GM21526 (cell line): ENCODE results near the gene MGAT4A.
"Not testable (repeated sequence)": the region's sequence is repeated elsewhere in the genome, so short reads cannot be mapped to it uniquely, and the experiment has no call there.

Source experiments
- ATAC-seq: cut with Tn5 transposase; IDR thresholded peaks from one replicate; pipeline ENCODE4 v1.9.1; 2021; ENCODE audit warnings: moderate library complexity; ENCODE audit not compliant: unreplicated experiment, low FRiP score

The MGAT4A gene

DNA sequence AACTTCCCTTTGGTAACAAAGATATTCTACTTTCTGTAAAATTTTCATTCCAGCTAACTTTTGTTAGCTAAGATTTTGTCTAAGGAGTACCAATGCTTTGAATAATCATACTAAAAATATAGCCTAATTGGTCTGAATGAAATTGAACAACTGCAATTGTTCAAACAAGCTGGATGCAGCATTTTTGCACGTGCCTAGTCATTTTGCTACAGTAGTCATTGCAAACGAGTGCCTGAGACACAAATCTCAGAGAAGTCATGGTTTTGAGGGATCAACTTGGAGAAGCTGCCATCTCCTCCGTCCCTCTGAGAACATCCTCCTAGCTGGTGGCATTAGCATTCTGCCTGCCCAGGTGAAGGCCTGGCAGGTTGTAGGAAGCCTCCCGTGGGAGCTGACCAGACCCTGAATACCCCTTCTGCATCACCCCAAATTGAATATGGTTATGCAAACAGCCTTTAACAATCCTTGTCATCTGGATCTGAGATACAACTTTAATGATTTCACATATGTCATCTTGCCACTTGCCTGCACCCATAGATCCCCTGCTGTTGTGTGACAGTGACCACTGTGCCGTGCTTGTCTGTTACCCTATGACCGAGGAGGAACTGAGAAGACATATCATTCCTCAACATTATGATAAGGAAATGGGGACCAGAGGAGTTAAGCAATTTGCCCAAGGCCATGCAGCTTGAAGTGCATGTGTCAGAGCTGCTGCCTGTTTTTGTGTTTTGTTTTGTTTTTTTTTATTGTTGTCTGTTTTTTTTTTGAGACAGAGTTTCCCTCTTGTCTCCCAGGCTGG lies 29.1 kb upstream of the MGAT4A start:
- no peak for ATAC-seq

DNA sequence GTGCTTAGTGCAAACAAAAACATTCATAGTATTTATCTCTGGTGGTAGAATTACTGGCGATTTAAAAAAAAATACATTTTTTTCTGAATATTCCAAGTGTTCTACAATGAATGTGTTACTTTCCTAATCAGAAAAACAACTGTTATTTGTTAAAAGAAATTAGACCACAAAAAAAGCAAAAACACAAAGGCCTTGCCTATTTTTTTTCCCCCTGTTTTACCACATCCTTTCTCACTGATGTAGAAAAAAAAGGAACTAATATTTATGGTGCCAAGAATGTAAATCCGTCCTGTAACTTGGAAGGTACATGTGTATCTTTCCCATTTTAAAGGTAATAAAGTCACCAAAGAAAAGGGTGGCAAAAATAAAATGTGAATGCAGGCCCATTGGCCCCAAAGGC lies 28.4 kb upstream of the MGAT4A start:
- no peak for ATAC-seq

DNA sequence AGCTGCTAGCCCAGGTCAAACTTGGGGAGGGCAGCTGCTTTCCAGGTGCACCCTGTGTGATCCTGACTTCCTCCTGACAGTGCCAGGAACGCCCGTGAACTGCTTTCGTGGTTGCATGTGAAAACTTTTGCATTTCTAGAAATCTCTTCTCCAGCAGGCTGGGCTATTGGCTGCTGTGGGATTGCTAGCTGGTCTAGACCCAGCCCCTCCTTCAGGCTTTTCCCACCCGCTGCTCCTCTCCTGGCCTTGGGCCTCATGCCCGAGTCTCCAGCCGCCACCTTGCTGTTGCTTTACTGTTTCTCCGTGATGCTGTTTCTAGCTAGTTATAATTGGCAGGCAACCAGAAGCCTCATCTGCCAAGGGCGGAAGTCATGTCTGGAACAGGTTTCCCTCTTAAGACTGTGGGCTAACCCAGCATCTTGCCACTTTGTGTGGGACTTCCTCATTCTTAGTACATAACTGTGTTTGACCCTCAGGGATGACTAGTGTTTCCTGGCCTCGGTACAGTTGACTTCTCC lies 27.0 kb upstream of the MGAT4A start:
- no peak for ATAC-seq

DNA sequence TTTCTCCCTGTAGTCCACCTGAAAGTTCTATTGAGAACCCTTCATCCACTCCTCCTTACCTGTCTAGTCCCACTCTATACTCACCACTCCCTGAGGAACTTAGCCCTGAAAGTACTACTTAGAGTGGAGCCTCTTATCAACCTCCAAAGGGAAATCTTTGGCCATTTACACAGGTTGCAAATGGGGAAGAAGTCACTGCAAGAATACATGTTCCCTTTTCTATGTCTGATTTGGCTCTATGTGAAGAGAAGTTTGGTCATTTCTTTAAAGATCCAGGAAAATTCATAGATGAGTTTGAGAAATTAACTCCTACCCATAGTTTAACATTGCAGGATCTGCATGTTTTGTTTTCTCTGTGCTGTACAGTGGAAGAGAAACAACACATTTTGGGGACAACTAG lies 22.9 kb upstream of the MGAT4A start:
- ATAC-seq: no peak

DNA sequence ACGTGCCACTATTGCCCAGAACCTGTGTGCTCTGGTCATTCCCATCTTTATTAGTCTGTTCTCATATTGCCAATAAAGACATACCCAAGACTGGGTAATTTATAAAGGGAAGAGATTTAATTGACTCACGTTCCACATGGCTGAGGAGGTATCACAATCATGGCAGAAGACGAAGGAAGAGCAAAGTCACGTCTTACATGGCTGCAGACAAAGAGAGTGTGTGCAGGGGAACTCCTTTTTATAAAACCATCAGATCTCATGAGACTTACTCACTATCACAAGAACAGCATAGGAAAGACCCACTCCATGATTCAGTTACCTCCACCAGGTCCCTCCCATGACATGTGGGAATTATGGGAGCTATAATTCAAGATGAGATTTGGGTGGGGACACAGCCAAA lies 21.8 kb upstream of the MGAT4A start:
- not testable (repeated sequence) for ATAC-seq

DNA sequence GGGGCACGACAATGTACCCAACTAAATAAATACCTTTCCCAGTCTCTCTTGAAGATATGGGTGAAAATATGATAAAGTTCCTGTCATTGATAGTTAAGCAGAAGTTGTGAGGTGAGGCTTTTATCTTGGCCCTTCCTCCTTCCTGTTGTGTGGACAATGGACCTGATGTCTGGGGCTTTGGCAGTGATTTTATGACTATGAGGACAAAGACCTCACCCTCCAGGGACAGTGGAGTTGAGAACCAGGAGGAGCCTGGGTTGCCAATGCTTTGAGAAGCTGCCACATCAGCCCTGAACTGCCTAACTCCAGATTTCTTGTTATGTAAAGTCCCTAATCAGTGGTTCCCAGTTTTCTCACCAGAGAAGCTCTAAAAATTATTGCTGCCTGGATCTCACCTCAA lies 20.8 kb upstream of the MGAT4A start:
- no peak for ATAC-seq

DNA sequence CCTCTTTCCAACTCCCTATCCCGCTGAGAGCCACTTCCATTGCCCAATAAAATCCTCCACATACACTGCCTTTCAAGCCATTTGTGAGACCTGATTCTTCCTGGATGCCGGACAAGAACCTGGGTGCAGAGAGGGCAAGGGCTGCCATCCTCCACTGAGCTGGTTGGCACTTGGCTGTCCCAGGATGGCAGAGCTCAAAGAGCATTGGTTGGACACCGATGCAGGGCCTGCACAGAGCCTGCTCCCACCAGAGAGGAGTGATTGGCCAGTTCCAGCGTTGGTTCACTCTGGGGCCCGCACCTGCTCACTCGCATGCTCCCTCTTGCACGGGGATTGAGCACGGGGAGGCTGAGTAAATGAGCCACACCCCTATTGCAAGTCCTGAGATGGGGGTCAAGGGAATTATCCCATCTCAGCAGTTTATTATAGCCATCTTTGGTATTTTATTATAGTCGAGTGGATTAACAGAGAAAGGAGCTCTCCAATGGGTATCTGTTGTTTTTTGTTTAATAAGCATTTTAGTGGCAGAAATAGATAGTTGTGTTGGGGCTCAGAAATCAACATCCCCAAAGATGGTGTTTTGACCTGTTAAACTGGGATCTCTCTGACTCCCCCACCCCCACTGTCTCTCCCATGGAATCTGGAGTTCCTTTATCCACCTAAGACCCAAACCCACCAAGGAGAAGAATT lies 19.8 kb upstream of the MGAT4A start:
- no peak for ATAC-seq

DNA sequence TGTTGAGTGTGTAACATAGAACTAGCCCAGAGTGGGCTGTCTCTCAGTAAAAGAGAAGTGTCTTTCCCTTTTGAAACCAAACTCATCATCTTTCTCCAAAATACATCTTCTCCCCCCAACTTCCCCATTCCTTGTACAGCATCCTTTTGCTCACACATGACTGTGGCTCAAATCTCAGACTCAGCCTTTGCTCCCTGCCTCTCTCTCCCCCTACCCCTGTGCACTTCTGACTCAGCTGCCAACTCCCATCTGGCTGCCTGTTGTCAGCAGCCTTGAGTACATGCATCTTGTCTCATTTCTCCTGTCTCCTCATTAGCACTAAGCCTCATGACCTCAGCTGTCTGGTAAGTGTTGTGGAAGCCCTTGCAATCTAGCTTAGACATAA lies 18.1 kb upstream of the MGAT4A start:
- ATAC-seq: no peak

DNA sequence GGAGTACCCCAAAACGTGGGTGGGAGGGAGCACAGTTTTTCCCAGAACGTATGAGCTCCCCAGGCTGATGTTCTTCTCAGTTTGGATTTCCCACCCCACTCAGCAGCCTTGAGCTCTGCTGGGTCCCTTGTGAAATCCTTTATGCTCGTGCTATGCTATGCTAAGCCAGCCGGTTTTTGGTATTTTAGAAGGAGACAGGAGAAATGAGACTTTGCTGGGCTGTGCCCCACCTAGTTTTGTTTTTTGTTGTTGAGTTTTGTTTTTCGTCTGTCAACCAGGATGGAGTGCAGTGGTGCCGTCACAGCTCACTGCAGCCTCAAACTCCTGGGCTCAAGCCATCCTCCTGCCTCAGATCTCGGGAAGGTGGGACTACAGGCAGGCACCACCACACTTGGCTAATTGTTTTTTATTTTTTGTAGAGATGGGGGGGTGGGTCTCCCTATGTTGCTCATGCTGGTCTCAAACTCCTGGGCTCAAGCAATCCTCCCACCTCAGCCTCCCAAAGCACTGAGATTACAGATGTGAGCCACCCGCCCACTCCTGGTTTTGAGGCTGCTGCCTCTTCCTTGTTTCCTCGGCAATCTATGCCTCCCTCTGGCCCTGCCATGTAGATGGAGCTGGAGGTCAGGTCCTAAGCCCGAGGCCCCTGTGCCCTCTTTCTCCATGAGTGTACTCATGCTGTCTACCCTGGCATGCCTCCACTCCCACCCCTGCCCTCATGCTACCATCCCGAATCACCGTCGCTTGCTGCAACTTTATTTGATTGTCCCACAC lies 17.5 kb upstream of the MGAT4A start:
- no peak for ATAC-seq

DNA sequence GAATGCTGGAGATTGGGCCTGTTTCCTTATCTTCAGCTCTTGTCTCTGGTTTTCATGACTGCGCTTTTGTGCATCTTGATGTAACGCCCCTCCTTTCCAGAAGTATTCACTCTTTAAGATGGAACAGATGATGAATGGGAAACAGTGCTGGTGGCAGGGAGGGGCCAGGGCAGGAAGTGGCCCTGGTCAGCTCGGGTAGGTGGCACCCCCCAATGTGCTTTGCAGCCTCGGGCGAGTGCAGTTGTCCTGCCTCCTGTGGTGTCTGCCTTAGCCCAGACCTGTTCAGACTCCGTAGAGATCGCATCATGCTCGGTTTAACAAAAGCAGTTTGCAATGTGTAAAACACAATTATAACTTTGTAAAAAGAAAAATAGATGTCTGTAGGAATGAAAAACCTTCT lies 17.0 kb upstream of the MGAT4A start:
- ATAC-seq: no peak

DNA sequence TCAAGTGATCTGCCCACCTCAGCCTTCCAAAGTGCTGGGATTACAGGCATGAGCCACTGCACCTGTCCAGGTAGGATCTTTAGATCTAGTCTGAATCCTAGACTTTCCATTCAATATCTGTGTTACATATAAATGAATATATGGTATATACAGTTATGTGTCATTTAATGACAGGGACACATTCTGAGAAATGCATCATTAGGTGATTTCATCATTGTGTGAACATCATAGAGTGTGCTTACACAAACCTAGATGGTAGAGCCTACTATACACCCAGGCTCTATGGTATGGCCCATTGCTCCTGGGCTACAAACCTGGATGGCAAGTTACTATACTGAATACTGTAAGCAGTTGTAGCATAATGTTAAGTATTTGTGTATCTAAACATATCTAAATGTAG lies 15.5 kb upstream of the MGAT4A start:
- no peak for ATAC-seq

DNA sequence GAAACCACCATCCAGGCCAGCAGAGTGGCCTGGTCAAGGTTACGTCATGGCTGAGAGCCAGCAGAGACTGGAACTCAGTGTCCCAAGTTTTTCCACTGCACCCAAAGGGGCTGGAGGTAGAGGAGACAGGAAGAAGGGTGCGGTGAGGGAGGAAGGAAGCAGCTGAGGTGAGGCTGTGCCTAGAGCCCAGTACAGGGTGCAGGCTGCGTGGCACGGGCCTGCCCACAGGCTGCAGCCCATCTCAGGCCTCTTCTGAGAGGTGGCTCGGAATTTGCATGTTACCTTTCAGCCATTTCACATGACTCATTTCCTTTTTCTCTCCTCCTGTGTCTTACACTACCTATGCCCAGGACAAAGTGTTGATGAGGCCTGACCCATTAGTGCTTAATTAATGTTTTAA lies 13.7 kb upstream of the MGAT4A start:
- ATAC-seq: no peak

DNA sequence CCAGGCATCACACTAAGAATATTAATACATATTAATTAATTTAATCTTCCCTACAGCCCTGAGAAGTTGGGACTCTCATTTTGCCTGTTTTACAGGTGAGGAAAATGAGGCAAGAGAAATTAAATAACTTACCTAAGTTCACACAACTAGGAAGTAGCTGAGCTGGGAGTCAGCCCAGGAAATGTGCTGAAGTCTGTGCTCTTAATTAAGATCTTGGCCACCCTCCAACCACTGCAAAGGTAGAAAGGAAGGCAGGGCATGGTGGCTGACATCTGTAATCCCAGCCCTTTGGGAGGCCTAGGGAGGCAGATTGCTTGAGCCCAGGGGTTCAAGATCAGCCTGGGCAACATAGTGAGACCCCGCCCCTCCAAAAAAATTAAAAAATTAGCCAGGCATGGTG lies 12.9 kb upstream of the MGAT4A start:
- no peak for ATAC-seq

DNA sequence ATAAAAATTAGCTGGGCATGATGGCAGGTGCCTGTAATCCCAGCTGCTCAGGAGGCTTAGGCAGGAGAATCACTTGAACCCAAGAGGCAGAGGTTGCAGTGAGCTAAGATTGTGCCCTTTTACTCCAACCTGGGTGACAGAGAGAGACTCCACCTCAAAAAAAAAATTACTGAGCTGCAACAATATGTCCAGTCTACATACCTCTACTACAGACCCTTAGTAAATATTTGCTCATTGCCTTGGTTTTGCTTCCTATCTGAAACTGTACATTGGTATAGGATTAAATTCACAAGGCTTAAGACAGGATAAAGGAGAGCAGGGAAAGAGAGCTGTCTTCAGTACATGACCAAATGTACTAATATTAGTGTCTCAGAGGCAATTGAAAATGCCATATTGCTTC lies 8.1 kb upstream of the MGAT4A start:
- ATAC-seq: no peak

DNA sequence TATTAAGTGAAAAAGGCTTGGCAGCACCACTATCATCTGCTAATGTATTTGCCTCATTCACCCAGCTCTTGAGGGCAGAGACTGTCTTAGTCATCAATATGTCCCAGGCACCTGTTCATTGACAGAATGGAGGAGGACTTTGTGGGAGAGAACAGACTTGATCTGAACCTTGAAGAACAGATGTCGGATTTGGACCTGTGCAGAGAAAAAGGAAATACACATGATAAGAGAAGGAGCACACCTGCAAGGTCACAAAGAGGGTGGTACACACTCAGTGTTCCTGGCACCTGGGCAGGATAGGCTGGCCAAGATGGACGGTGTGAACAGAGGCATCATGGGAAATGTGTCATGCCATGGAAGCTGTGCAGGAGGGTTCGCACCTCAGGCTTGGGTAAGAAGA lies 7.4 kb upstream of the MGAT4A start:
- ATAC-seq: no peak

DNA sequence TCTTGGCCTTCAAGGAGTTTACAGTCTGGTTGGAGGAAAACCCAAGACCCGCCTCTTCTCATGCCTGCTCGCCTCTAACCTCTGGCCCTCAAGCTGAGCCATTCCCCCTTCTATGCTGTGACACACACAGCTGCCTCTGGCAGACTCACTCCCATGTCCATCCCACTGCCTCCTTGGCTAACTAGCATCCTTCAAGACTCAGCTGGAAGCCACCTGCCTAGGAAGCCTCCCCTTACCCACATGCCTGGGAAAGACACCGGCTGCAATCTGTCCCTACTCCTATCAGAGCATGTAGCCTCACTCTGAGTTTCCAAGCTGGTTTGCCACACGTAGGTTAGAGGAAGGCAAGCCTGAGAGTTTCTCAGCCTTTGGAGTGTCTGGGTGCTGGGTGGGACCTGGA lies 6.9 kb upstream of the MGAT4A start:
- no peak for ATAC-seq

DNA sequence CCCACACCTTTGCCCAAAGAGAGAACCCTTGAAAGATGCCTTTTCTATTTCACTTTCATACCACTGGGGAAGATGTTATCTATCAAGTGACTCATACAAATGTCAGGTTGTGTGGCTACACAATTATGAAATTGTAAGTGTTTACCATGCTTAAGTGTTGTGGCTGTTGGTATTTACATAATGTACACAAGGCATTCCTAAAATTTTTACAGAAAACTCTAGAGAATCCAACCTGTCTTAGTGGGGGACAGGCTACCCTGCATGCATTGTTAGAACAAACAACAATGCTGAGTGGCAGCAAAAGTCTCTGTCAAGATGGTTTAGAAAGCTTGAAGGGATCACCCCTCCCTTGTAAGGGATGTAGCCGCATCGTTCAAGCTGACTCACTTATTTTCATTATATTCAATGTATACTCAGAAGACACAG lies 5.5 kb upstream of the MGAT4A start:
- ATAC-seq: no peak

DNA sequence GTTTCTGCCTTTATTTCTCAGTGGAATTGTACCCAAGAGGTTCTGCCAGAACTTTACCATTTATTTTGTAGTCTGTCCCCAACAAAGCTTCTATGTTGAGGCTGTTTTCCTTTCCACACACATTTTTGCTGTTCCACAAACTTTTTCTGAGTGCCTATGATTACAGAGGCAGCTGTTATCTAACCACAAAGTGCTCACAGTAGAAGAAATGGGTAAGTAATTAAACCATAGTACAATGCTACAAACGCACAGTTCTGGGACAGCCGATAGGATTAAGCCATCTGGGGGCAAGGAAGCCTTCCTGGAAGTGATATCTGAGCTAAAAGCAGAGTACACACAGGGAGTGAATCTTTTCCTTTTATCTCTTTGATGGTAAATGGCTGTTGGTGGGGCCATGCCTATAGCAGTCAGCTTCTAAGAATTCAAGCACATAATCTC lies 3.9 kb upstream of the MGAT4A start:
- ATAC-seq: no peak

DNA sequence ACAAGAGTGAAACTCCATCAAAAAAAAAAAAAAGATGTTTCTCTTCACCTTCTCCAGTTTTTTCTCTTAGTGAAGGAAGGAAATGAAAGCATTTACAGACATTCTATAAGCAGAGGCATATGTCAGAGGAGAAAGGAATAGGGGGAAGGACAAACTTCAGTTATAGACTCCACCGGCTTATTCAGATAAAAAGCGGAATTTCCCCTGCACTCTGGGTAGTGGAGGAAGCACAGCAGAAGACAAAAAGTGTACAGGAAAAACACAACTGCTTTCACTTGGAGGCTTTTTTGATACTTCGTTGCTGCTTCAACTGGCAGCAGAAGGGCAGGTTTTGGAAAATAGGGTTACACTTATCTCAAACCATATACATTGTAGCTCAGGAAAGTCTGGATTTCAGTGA lies 3.2 kb upstream of the MGAT4A start:
- ATAC-seq: no peak

DNA sequence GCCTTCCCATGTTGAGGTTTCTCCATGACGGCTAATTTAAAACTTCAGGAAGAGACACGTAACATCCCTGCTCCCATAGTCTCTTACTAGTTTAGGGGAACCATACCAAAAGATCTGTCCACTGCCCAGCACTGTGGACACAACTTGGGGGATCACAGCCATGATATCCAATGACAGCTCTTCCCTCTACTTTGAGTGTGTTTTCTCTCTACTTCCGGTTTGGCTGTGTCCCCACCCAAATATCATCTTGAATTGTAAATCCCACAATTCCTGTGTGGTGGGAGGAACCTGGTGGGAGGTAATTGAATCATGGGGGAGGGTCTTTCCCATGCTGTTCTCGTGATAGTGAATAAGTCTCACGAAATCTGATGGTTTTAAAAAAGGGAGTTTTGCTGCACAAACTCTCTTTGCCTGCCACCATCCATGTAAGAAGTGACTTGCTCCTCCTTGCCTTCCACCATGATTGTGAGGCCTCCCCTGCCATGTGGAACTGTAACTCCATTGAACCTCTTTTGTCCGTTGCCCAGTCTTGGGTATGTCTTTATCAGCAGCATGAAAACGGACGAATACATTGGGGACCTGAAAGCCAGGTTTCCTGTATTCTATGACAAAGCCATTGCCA lies 1.6 kb upstream of the MGAT4A start:
- ATAC-seq: no peak

DNA sequence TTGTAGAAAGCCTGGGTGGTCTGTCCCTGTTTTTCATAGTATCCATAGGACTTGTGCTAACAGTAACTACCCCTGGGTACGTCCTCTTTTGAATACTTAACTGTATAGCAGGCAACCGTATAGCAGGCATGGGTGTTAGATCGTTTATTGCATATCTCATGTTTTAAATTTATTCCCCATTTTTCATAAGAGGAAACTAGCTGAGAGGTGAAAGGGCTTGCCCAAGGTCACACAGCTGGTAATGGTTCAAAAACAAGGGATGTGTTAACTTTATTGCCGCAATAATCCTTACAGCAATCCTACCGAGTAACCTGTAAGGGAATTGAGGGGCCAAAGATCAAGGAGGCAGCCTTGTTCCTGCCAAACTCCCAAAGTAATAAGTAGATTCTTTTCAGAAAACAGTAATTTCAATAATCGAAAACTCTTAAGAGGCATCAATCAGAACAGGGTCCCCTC lies 990 bp upstream of the MGAT4A start:
- no peak for ATAC-seq
